ENCODE data around the gene ADAMTS17.

Gene ADAMTS17

DNA sequence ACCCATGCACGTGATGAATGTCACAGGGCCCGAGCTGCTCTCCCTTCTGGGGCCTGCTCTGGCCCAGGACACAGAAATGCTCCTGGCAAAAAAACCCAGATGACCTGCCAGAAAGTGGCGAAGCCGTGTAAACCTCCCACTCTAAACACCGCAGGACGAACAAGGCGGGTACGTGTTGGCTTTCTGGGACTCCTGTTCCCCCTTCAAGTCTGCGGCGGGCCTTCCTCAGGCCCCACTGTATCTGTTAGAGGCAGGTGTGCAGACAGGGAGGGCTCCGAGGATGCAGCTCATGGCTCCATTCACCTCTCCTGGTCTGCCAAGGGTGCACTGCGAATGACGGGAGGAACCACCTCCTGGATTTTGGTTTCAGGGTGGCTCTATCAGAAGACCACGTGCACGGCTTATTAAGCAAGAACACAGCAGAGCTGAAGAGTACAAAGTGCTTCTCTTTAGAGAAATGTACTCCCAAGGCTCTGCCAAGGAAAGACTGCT is 173.8 kb downstream of the ADAMTS17 start:
- TF ChIP-seq, protein P1, sequence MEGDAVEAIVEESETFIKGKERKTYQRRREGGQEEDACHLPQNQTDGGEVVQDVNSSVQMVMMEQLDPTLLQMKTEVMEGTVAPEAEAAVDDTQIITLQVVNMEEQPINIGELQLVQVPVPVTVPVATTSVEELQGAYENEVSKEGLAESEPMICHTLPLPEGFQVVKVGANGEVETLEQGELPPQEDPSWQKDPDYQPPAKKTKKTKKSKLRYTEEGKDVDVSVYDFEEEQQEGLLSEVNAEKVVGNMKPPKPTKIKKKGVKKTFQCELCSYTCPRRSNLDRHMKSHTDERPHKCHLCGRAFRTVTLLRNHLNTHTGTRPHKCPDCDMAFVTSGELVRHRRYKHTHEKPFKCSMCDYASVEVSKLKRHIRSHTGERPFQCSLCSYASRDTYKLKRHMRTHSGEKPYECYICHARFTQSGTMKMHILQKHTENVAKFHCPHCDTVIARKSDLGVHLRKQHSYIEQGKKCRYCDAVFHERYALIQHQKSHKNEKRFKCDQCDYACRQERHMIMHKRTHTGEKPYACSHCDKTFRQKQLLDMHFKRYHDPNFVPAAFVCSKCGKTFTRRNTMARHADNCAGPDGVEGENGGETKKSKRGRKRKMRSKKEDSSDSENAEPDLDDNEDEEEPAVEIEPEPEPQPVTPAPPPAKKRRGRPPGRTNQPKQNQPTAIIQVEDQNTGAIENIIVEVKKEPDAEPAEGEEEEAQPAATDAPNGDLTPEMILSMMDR (IDR thresholded peaks at IDR 0.05; ENCODE audit: low read depth, low read length): no peak
- TF ChIP-seq POLR2A (IDR thresholded peaks at IDR 0.05; ENCODE audit: extremely low read depth, insufficient read length): no peak
- no peak for TF ChIP-seq MYC (IDR thresholded peaks at IDR 0.05; ENCODE audit: low read depth, low read length)
- TF ChIP-seq, protein P2, sequence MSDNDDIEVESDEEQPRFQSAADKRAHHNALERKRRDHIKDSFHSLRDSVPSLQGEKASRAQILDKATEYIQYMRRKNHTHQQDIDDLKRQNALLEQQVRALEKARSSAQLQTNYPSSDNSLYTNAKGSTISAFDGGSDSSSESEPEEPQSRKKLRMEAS (IDR thresholded peaks at IDR 0.05; ENCODE audit: low read depth, low read length): no peak
- DNase-seq (ENCODE audit: low read depth): no peak
- no peak overlapping the region for H3K4me3 ChIP-seq (ENCODE audit: low read depth, low read length)

GRCh38 chr15:100166313-100166712 is 175.5 kb downstream of the ADAMTS17 start:
- H3K4me3 ChIP-seq (ENCODE audit: low read depth, low read length): no peak overlapping the region
- TF ChIP-seq, protein P1 (IDR thresholded peaks at IDR 0.05; ENCODE audit: low read depth, low read length): no peak
- TF ChIP-seq POLR2A (IDR thresholded peaks at IDR 0.05; ENCODE audit: extremely low read depth, insufficient read length) (no peak), MYC (IDR thresholded peaks at IDR 0.05; ENCODE audit: low read depth, low read length) (no peak)
- TF ChIP-seq, protein P2 (IDR thresholded peaks at IDR 0.05; ENCODE audit: low read depth, low read length): no peak
- DNase-seq (ENCODE audit: low read depth): no peak

DNA sequence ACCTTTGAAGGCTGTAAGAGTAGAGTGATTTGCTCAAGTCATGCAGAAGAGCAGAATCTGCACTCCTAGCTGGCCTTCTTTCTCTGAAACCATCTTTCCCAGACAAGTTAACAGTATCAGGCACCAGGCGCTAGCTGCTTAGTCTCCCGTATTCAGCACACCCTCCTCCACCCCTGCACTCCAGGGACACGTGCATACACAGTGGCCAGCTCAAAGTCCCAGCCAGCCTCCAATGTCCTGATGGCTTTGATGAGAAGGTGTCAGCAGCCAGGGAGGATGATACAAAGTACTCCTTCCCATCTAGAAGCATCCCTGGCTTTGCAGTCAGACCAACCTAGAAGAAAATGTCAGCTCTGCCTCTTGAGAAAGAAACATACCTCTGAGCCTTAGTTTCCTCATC is 177.8 kb downstream of the ADAMTS17 start:
- no peak for DNase-seq (ENCODE audit: low read depth)
- TF ChIP-seq, protein P2 (IDR thresholded peaks at IDR 0.05; ENCODE audit: low read depth, low read length): no peak
- no peak for TF ChIP-seq MYC (IDR thresholded peaks at IDR 0.05; ENCODE audit: low read depth, low read length)
- TF ChIP-seq POLR2A (IDR thresholded peaks at IDR 0.05; ENCODE audit: extremely low read depth, insufficient read length): no peak
- TF ChIP-seq, protein P1 (IDR thresholded peaks at IDR 0.05; ENCODE audit: low read depth, low read length): no peak
- H3K4me3 ChIP-seq (ENCODE audit: low read depth, low read length): no peak overlapping the region

DNA sequence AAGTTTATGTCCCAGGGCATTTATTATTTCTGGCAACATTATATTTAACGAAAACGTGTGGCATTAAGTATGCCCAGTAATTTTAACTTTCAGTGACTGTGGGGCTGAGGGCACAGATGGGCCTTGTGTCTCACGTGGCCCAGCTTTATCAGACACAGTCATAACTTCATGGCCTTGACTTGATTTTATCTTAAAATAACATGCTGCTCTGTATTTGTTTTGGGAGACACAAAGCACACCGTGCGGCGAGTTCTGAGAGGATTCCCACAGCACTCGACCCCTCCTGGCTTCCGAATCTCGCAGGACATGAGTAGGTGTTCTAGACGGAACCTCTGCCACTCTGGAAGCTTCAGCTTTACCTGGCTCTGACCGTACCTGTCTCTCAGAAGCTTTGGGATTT is 180.8 kb downstream of the ADAMTS17 start:
- TF ChIP-seq, protein P2 (IDR thresholded peaks at IDR 0.05; ENCODE audit: low read depth, low read length): no peak
- TF ChIP-seq POLR2A (IDR thresholded peaks at IDR 0.05; ENCODE audit: extremely low read depth, insufficient read length): no peak
- TF ChIP-seq, protein P1 (IDR thresholded peaks at IDR 0.05; ENCODE audit: low read depth, low read length): no peak
- TF ChIP-seq MYC (IDR thresholded peaks at IDR 0.05; ENCODE audit: low read depth, low read length): no peak
- no peak overlapping the region for H3K4me3 ChIP-seq (ENCODE audit: low read depth, low read length)
- DNase-seq (ENCODE audit: low read depth): no peak

GRCh38 chr15:100159436-100159835 is 182.3 kb downstream of the ADAMTS17 start:
- no peak overlapping the region for H3K4me3 ChIP-seq (ENCODE audit: low read depth, low read length)
- TF ChIP-seq, protein P1 (IDR thresholded peaks at IDR 0.05; ENCODE audit: low read depth, low read length): no peak
- TF ChIP-seq, protein P2 (IDR thresholded peaks at IDR 0.05; ENCODE audit: low read depth, low read length): no peak
- TF ChIP-seq MYC (IDR thresholded peaks at IDR 0.05; ENCODE audit: low read depth, low read length) (no peak), POLR2A (IDR thresholded peaks at IDR 0.05; ENCODE audit: extremely low read depth, insufficient read length) (no peak)
- DNase-seq (ENCODE audit: low read depth): no peak
